IPS-18c (cell line): ENCODE measurements around the gene KRI1.
"Not testable (repeated sequence)": the region's sequence is repeated elsewhere in the genome, so short reads cannot be mapped to it uniquely, and the experiment has no call there.

Source experiments
- H3K4me3 ChIP-seq: 2 replicates; pipeline ENCODE4 v1.7.0; 2013; ENCODE audit warnings: low read depth, mild to moderate bottlenecking, low read length, moderate library complexity; ENCODE audit not compliant: insufficient read depth
- H3K9me3 ChIP-seq: one replicate; pipeline ENCODE4 v1.6.1; 2013; ENCODE audit warnings: mild to moderate bottlenecking, low read length, moderate library complexity; ENCODE audit not compliant: control insufficient read depth, insufficient read depth

KRI1 gene

DNA sequence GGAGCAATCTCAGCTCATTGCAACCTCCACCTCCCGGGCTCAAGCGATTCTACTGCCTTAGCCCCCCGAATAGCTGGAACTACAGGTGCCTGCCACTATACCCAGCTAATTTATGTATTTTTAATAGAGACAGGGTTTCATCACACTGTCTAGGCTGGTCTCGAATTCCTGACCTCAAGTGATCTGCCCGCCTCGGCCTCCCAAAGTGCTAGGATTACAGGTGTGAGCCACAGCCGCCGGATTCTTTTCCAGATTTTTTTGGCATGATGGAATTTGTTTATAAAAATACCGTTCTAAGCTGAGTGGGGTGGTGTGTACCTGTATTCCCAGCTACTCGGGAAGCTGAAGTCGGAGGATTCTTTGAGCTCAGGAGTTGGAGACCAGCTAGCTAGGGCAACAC, 28.1 kb downstream of the KRI1 start:
- no peak overlapping the region for H3K4me3 ChIP-seq
- H3K9me3 ChIP-seq: no peaks in the 10 kb centered on the region

- no peaks in the 10 kb centered on the region for H3K9me3 ChIP-seq
- no peak overlapping the region for H3K4me3 ChIP-seq
Measured at GRCh38 chr19:10535613-10536012, 30.2 kb downstream of the KRI1 start.

- Histone ChIP-seq H3K9me3 (no peaks in the 10 kb centered on the region), H3K4me3 (no peak overlapping the region)
Measured at GRCh38 chr19:10533646-10534386, 32.0 kb downstream of the KRI1 start.

DNA sequence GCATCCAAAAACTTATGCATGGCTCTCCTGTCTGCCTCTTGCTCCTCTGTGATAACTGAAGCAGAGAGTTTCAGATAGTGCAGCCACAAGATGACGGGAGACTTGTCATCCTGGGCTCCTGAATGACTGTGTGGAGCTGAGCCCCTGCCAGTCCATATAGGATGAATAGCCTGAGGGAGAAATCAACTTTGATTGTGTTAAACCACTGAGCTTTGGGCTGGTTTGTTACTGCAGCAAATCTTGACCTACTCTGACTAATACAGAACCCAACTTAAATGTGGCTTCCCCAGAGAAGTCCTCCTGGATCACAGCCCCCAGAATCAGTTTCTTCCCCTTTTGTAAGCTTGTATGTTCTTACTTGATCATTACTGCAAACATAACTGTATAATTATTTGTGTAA, 33.4 kb downstream of the KRI1 start:
- Histone ChIP-seq H3K4me3 (no peak overlapping the region), H3K9me3 (no peaks in the 10 kb centered on the region)

GRCh38 chr19:10526887-10527286, 38.9 kb downstream of the KRI1 start:
- H3K9me3 ChIP-seq, H3K4me3 ChIP-seq: not testable (repeated sequence)

DNA sequence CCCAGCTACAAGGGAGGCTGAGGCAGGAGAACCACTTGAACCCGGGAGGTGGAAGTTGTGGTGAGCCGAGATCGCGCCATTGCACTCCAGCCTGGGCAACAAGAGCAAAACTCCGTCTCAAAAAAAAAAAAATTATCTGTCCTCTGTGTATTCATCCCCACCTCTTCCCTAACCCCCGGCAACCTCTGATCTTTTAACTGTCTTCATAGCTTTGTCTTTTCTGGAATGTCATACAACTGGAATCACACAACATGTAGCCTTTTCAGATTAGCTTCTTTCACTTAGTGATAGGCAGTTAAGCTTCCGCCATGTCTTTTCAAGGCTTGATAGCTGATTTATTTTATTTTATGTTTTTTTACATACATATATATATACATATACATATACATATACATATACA, 40.2 kb downstream of the KRI1 start:
- Histone ChIP-seq H3K9me3 (no peaks in the 10 kb centered on the region), H3K4me3 (no peak overlapping the region)

DNA sequence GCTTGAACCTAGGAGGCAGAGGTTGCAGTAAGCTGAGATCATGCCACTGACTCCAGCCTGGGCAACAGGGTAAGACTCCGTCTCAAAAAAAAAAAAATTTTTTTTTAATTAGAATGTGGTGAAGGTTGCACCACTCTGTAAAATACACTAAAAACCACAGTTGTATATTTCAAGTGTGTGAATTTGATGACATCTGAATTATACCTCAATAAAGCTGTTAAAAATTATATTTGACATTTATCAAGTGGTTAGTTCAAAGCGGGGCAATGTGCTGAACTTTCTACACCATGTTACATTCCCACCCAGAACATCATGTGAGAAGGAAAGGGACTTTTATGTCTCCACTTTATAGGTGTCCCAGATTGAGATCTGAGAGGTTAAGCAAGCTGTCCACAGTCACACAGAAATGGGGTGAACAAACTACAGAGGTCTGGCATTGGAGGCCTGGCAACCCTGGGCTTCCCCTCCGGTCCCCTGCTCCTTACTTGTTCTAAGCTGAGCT, 42.6 kb downstream of the KRI1 start:
- no peak overlapping the region for H3K4me3 ChIP-seq
- no peaks in the 10 kb centered on the region for H3K9me3 ChIP-seq

- no peak overlapping the region for H3K4me3 ChIP-seq
- H3K9me3 ChIP-seq: no peaks in the 10 kb centered on the region
Measured at GRCh38 chr19:10521461-10522171, 44.2 kb downstream of the KRI1 start.

DNA sequence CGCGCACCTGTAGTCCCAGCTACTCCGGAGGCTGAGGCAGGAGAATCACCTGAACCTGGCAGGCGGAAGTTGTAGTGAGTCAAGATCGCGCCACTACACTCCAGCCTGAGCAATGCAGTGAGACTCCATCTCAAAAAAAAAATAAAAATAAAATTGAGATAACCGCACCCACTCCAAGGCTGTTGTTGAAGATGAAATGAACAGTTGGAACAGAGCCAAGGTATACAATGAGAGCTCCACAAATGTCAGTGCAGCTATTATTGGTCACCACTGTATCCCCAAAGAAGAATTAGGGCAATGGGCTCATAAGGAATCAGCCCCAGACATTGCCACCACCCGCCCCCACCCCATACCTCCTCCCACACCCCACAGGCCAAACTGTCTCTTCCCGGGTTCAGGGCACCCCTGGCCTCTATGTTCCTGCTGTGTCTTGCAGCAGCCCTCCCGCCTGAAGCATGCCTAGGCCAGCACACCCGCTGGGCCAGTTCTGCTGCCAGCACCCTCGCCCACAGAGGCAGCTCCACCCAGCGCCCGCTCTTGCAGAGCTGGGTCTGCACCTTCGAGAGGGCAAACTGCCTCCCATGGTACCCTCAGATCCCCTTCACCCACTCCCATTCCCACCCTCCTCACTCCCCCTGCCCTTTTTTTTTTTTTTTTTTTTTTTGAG, 45.0 kb downstream of the KRI1 start:
- no peaks in the 10 kb centered on the region for H3K9me3 ChIP-seq

DNA sequence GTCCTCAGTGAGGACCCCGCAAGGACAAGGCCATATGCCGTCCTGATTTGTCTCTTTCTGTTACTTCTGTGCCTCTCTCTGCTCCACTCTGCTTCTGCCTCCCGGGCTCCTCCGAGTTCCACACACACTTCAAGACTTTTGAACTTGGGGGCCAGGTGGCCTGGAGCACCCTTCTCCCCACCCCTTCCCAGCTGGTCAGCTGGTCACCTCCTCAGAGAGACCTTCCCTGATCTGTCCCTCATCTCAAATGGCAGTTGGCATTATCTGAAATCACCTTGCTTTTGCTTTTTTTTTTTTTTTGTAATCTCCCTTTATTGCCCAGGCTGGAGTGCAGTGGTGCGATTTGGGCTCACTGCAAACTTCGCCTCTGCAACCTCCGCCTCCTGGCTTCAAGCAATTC, 46.4 kb downstream of the KRI1 start:
- Histone ChIP-seq H3K4me3 (no peak overlapping the region), H3K9me3 (no peaks in the 10 kb centered on the region)

More for the DNA sequence above, 45.0 kb downstream of the KRI1 start:
- H3K4me3 ChIP-seq: no peak overlapping the region

DNA sequence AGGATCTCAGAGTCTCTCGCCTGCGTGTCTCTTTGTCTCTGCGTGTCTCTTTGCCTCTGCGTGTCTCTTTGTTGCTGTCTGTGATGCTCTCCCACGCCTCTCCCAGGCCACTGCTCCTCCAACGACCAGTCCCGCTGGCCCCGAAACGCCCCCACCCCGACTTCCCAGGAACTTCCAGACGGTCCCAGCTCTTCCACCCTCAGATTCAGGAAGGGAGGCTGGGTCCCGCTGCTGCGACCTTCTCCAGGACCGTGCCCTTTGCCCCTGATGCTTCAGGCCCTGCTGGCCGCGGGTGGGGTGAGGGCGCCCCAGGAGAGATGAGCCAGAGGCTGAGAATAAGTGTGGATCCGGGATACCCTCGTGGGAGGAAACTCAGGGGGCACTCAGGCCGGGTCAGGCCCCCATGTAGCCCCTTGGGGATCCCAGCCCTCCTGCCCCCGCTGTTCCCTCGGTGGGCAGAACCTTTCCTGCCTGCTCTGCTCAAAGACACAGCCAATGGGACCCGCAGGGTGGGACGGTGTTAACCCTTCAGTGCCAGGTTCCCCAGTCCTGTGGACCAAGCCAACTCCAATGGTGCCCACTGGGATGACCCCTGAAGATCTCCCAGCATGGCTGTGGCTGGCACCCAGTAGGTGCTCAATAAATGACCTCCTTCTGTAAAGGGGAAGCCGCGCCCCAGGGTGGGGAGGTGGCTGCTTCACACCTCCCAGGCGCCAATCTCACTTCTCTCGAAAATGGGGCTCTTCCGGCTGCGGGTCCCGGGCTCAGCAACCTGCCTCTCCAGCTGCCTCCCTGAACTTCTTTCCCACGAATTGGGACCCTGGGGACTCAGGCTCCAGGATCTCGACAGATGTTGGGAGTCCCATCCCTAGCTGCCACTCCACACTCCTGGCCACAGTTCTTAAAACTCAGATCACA, 47.1 kb downstream of the KRI1 start:
- H3K9me3 ChIP-seq: no peaks in the 10 kb centered on the region
- peak overlapping the region; percentile 60 for H3K4me3 ChIP-seq

DNA sequence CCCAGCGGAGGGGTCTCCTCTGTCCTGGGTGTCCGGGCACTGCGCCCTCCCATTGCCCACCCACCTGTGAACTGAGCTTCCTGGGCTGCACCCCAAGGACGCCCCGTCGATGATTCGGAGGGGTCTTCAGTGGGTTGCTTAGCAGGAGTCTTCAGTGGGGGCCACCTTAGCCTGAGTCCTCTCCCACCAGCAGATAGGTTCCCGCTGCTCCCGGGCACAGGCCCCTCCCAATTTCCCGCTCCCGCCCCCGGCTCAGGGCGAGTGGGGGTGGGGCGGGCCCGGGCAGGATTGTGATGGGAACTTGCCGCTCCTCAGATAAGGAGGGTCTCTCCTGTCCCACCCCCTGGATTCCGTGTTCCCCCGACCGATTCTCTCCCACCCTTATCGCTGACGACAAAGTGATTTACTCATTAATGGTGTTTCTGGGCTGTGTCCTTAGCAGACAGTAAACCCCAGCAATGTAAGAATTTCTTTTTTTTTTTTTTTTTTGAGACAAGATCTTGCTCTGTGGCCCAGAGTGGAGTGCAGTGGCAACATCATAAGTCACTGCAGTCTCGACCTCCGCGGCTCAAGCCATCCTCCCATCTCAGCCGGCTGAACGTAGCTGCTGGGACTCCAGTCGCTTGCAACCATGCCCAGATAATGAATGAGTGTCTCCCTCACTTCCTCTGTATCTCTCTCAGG, 47.9 kb downstream of the KRI1 start:
- Histone ChIP-seq H3K9me3 (no peaks in the 10 kb centered on the region), H3K4me3 (peak overlapping the region; percentile 60)

- H3K4me3 ChIP-seq: peak within 1 kb of the TSS; percentile 60
Measured at GRCh38 chr19:10517361-10517759, 48.5 kb downstream of the KRI1 start, which contains the start of gene S1PR5. Gene S1PR5 (minus strand): TSS chr19:10517447. CDS start chr19:10515011, 2,436 bp downstream.

GRCh38 chr19:10516671-10517286, 49.0 kb downstream of the KRI1 start:
- Histone ChIP-seq H3K4me3 (peak overlapping the region; percentile 60), H3K9me3 (no peaks in the 10 kb centered on the region)

More at GRCh38 chr19:10517361-10517759, 48.5 kb downstream of the KRI1 start, which contains the start of gene S1PR5:
- H3K9me3 ChIP-seq: no peaks in the 10 kb centered on the region

- Histone ChIP-seq H3K4me3 (no peak overlapping the region), H3K9me3 (no peaks in the 10 kb centered on the region)
Measured at GRCh38 chr19:10516064-10516385, 49.8 kb downstream of the KRI1 start.
